ENCODE measurements around the gene RFX4. TPM values are rescaled to one million over a fixed set of nuclear protein-coding genes. Genes with fewer than 3 reads are reported as not detected.

Gene RFX4
- total RNA-seq, 2 donors from 2014 or later = not detected

GRCh38 chr12:106710143-106710893, 127.5 kb downstream of the RFX4 start:
- Histone ChIP-seq H3K27me3 (no peaks in the 10 kb centered on the region), H3K36me3 (no peaks in the 10 kb centered on the region), H3K9me3 (no peaks in the 10 kb centered on the region), H3K27ac (no peak overlapping the region), H3K4me1 (no peaks in the 10 kb centered on the region), H3K4me3 (no peak overlapping the region)
- no peak for TF ChIP-seq CTCF (IDR thresholded peaks at IDR 0.05)
- no peak for DNase-seq (ENCODE audit: low spot score)

- Histone ChIP-seq H3K4me1 (no peaks in the 10 kb centered on the region), H3K4me3 (no peak overlapping the region), H3K27me3 (no peaks in the 10 kb centered on the region), H3K27ac (no peak overlapping the region), H3K36me3 (no peaks in the 10 kb centered on the region), H3K9me3 (no peaks in the 10 kb centered on the region)
- TF ChIP-seq CTCF (IDR thresholded peaks at IDR 0.05) = no peak
- no peak for DNase-seq (ENCODE audit: low spot score)
Observed at GRCh38 chr12:106711316-106711715, 128.5 kb downstream of the RFX4 start.

- Histone ChIP-seq H3K9me3 (no peaks in the 10 kb centered on the region), H3K27ac (no peak overlapping the region), H3K4me1 (no peaks in the 10 kb centered on the region), H3K4me3 (no peak overlapping the region), H3K27me3 (no peaks in the 10 kb centered on the region), H3K36me3 (no peaks in the 10 kb centered on the region)
- no peak for DNase-seq (ENCODE audit: low spot score)
- no peak for TF ChIP-seq CTCF (IDR thresholded peaks at IDR 0.05)
Observed at GRCh38 chr12:106712768-106713167, 130.0 kb downstream of the RFX4 start.

GRCh38 chr12:106714926-106715325, 132.1 kb downstream of the RFX4 start:
- no peak for TF ChIP-seq CTCF (IDR thresholded peaks at IDR 0.05)
- Histone ChIP-seq H3K4me3 (no peak overlapping the region), H3K9me3 (no peaks in the 10 kb centered on the region), H3K27ac (no peak overlapping the region), H3K36me3 (no peaks in the 10 kb centered on the region), H3K4me1 (no peaks in the 10 kb centered on the region), H3K27me3 (no peaks in the 10 kb centered on the region)
- DNase-seq (ENCODE audit: low spot score) = no peak

DNA sequence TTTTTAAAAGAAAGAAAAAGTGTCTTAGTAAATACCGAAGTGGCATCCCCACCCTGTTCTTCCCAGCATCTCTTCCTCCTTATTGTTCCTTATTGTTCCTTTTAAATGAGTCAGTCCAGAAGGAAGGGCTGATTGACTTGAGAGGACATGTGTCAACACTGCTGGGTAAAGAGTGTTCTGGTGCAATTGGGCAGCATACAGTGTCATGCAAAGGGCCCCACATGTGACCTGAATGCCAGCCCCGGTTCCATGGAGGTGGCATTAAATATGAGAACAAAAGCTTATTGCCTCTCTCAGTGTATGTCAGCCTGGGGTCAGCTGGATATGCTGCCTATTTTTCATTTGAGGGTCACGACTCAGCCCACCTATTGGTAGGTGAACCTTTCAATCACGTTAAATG, 132.8 kb downstream of the RFX4 start:
- no peaks in the 10 kb centered on the region for H3K36me3 ChIP-seq
- H3K4me3 ChIP-seq = no peak overlapping the region
- no peaks in the 10 kb centered on the region for H3K4me1 ChIP-seq
- H3K27me3 ChIP-seq = no peaks in the 10 kb centered on the region
- no peaks in the 10 kb centered on the region for H3K9me3 ChIP-seq
- DNase-seq (ENCODE audit: low spot score) = no peak
- no peak overlapping the region for H3K27ac ChIP-seq
- no peak for TF ChIP-seq CTCF (IDR thresholded peaks at IDR 0.05)

- no peaks in the 10 kb centered on the region for H3K4me1 ChIP-seq
- DNase-seq (ENCODE audit: low spot score) = no peak
- no peak overlapping the region for H3K27ac ChIP-seq
- no peak for TF ChIP-seq CTCF (IDR thresholded peaks at IDR 0.05)
- no peak overlapping the region for H3K4me3 ChIP-seq
- no peaks in the 10 kb centered on the region for H3K36me3 ChIP-seq
- H3K9me3 ChIP-seq = no peaks in the 10 kb centered on the region
- no peaks in the 10 kb centered on the region for H3K27me3 ChIP-seq
Observed at GRCh38 chr12:106717673-106718072, 134.9 kb downstream of the RFX4 start.

Data from right atrium auricular region (tissue), 2 donors.